Gastrocnemius medialis (tissue), 4 donors: ENCODE results near the gene DYNC2LI1. TPM values are rescaled to one million over a fixed set of nuclear protein-coding genes. Genes with fewer than 3 reads are reported as not detected.

Source experiments
- ATAC-seq, 2 donors: fragments of 150-250 bp; one replicate each; pipeline ENCODE4 v1.9.1; 2016
- DNase-seq, 2 donors: peaks; one replicate each; pipeline ENCODE4 v3.0.0-alpha.2; 2019
- H3K27ac ChIP-seq, 4 donors: fragments of 200-600 bp; sonication (generic); 1 replicate in 1 of 4; 2 replicates in 3 of 4; pipeline ENCODE4 v1.5.1; 2016 to 2018; ENCODE audit warnings: mild to moderate bottlenecking in 2 of 4, moderate library complexity in 1 of 4
- H3K27me3 ChIP-seq, 3 donors: fragments of 200-600 bp; sonication (generic) in 2 of 3; 1 replicate in 1 of 3; 2 replicates in 2 of 3; pipeline versions ENCODE4 v1.5.1 to v1.6.0; 2016 to 2019; ENCODE audit warnings: mild to moderate bottlenecking in 1 of 3, moderate library complexity in 1 of 3
- H3K36me3 ChIP-seq, 2 donors: fragments of 200-600 bp; sonication (generic) in 1 of 2; one replicate each; pipeline ENCODE4 v1.5.1; 2017 to 2018
- H3K4me1 ChIP-seq, 2 donors: fragments of 200-600 bp; sonication (generic) in 1 of 2; one replicate each; pipeline ENCODE4 v1.5.1; 2016 to 2017; ENCODE audit warnings: mild to moderate bottlenecking in 2 of 2
- H3K4me3 ChIP-seq, 4 donors: fragments of 200-600 bp; sonication (generic) in 3 of 4; 1 replicate in 1 of 4; 2 replicates in 3 of 4; pipeline ENCODE4 v1.5.1; 2016 to 2019; ENCODE audit warnings: mild to moderate bottlenecking in 2 of 4
- H3K9me3 ChIP-seq, 3 donors: fragments of 200-600 bp; sonication (generic) in 2 of 3; 1 replicate in 1 of 3; 2 replicates in 2 of 3; pipeline ENCODE4 v1.5.1; 2016 to 2019
- POLR2A ChIP-seq, 2 donors: fragments of 450-650 bp; IDR thresholded peaks; one replicate each; pipeline ENCODE4 v1.6.1; 2017; ENCODE audit warnings: antibody characterized with exemption in 2 of 2, mild to moderate bottlenecking in 2 of 2, moderate library complexity in 2 of 2
- in situ Hi-C, 4 donors: fragments of 200-750 bp; cut with MboI; loops; one replicate each; pipeline versions ENCODE4 v1.15.0 to v1.8.0; 2017; ENCODE audit warnings: low sequenced_read_pairs in 4 of 4
- intact Hi-C: fragments of 100-400 bp; cut with DNase I; formaldehyde crosslinking; loops from one replicate; pipeline ENCODE4 v1.15.1; 2023; ENCODE audit warnings: low total_unique reads
- total RNA-seq, 4 donors: library from RNA; depleted of rRNA; stranded (reverse); fragments of >200 nt; gene quantifications; one replicate each; pipeline versions ENCODE4 v1.1.0 to v1.2.3, GENCODE V29; 2016
- TF ChIP-seq, protein P1 (sequence below), 5 experiments: fragments of 450-650 bp in 3 of 5; fragments of 200-600 bp in 2 of 5; sonication (generic) in 2 of 5; IDR thresholded peaks in 4 of 5; conservative IDR thresholded peaks in 1 of 5; 1 replicate in 4 of 5; 2 replicates in 1 of 5; pipeline ENCODE4 v1.5.1; 2016 to 2019; ENCODE audit warnings: antibody characterized with exemption in 5 of 5, mild to moderate bottlenecking in 3 of 5, moderate library complexity in 3 of 5

The DYNC2LI1 gene
- total RNA-seq, 4 donors from 2014 or later: 8.1 to 13.1 (median 10.2) TPM

DNA sequence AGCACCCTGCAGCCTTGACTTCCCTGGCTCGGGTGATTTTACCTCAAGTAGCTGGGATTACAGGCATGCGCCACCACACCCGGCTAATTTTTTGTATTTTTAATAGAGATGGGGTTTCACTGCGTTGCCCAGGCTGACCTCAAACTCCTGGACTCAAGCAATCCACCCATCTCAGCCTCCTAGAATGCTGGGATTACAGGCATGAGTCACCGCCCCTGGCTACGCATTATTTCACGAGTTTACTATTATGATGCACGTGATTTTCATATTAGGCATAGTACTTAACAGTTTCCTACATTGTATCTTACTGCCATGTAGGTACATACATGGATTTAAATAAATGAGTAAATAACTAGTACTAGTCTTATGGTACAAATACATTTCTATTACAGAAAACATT is 4.4 kb downstream of the DYNC2LI1 start:
- H3K9me3 ChIP-seq: no peaks in the 10 kb centered on the region
- in situ Hi-C loops: no loop called here
- H3K36me3 ChIP-seq: peaks cover 0 to 4% of the 10 kb centered on the region in 2 donors
- H3K27ac ChIP-seq: no peak overlapping the region
- H3K27me3 ChIP-seq: no peaks in the 10 kb centered on the region
- TF ChIP-seq, protein P1, sequence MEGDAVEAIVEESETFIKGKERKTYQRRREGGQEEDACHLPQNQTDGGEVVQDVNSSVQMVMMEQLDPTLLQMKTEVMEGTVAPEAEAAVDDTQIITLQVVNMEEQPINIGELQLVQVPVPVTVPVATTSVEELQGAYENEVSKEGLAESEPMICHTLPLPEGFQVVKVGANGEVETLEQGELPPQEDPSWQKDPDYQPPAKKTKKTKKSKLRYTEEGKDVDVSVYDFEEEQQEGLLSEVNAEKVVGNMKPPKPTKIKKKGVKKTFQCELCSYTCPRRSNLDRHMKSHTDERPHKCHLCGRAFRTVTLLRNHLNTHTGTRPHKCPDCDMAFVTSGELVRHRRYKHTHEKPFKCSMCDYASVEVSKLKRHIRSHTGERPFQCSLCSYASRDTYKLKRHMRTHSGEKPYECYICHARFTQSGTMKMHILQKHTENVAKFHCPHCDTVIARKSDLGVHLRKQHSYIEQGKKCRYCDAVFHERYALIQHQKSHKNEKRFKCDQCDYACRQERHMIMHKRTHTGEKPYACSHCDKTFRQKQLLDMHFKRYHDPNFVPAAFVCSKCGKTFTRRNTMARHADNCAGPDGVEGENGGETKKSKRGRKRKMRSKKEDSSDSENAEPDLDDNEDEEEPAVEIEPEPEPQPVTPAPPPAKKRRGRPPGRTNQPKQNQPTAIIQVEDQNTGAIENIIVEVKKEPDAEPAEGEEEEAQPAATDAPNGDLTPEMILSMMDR (IDR thresholded peaks at IDR 0.05 in 4 of 5, conservative IDR thresholded peaks at IDR 0.05 in 1 of 5): no peak
- TF ChIP-seq POLR2A (IDR thresholded peaks at IDR 0.05): no peak
- intact Hi-C loops: loop anchor here (10.0 kb wide), 1 partner anchor 183 kb away; the partner anchor contains the start of gene THADA
- peaks cover 3 to 6% of the 10 kb centered on the region in 2 donors for H3K4me1 ChIP-seq
- DNase-seq: no peak
- no peak overlapping the region for H3K4me3 ChIP-seq
- ATAC-seq: no peak

DNA sequence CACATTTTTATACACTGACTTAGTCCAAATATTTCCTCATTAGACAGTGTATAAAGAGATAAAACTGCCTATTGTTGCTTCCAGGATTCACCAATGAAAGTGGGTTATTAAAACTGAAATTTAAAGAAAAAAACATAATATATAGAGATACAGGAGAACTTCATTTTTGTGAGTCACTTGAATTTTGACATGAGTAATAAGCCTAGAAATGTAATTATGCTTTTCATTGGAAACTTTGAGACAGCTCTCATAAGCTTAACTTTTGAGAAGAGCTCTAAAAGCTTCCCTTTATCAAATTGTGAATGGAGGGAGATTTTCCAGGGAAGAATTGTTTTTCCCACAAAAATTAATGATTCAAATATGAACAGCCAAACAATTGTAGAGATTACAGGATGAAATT is 14.1 kb downstream of the DYNC2LI1 start:
- Histone ChIP-seq H3K4me3 (no peak overlapping the region), H3K36me3 (peaks cover 0 to 41% of the 10 kb centered on the region in 2 donors), H3K27me3 (no peaks in the 10 kb centered on the region), H3K4me1 (no peaks in the 10 kb centered on the region), H3K9me3 (no peaks in the 10 kb centered on the region), H3K27ac (no peak overlapping the region)
- in situ Hi-C loops: no loop called here
- DNase-seq (no peak), ATAC-seq (no peak)
- TF ChIP-seq POLR2A (IDR thresholded peaks at IDR 0.05): no peak
- TF ChIP-seq, protein P1 (IDR thresholded peaks at IDR 0.05 in 4 of 5, conservative IDR thresholded peaks at IDR 0.05 in 1 of 5): no peak
- intact Hi-C loops: no loop called here

DNA sequence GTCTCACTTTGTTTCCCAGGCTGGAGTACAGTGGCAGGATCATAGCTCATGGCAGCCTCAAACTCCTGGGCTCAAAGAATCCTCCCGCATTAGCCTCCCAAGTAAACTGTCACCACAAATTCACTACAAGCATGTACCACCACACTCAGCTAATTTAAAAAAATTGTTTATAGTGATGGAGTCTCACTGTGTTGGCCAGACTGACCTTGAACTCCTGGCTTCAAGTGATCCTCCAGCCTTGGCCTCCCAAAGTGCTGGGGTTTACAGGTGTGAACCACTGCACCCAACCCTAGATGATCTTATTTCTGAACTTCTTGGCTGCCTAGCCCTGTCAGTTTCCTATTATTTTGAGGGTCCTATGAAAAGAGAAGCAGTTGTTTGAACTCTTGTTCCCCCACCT is 14.8 kb downstream of the DYNC2LI1 start:
- Histone ChIP-seq H3K27ac (no peak overlapping the region), H3K36me3 (peaks cover 0 to 41% of the 10 kb centered on the region in 2 donors), H3K9me3 (no peaks in the 10 kb centered on the region), H3K27me3 (no peaks in the 10 kb centered on the region), H3K4me3 (no peak overlapping the region), H3K4me1 (no peaks in the 10 kb centered on the region)
- in situ Hi-C loops: no loop called here
- no peak for TF ChIP-seq POLR2A (IDR thresholded peaks at IDR 0.05)
- TF ChIP-seq, protein P1 (IDR thresholded peaks at IDR 0.05 in 4 of 5, conservative IDR thresholded peaks at IDR 0.05 in 1 of 5): no peak
- ATAC-seq: no peak
- DNase-seq: no peak
- intact Hi-C loops: no loop called here

DNA sequence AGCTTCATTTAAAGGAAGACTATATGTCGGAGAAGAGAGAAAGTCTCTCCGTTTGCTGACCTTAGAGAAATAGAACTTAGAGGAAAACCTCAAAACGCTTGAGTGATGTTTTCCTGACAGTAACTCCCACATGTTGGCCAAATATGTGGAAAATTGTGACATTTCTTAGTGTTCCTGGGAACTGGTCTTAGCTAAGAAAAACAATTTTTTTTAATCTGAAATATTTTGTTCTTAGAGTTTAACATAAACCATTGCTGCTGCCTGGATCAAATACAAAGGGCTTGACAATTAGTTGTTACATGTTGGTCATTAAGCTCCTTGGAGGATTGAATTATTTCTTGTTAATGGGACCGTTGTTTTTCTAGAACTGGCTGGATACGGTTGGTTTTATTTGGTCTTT is 16.3 kb downstream of the DYNC2LI1 start:
- Histone ChIP-seq H3K9me3 (no peaks in the 10 kb centered on the region), H3K4me3 (no peak overlapping the region), H3K27ac (peak overlapping the region in 2 of 4 donors; percentile 16 to 58), H3K4me1 (no peaks in the 10 kb centered on the region), H3K27me3 (no peaks in the 10 kb centered on the region), H3K36me3 (peaks cover 0 to 34% of the 10 kb centered on the region in 2 donors)
- in situ Hi-C loops (no loop called here), intact Hi-C loops (no loop called here)
- TF ChIP-seq, protein P1 (IDR thresholded peaks at IDR 0.05 in 4 of 5, conservative IDR thresholded peaks at IDR 0.05 in 1 of 5): no peak
- TF ChIP-seq POLR2A (IDR thresholded peaks at IDR 0.05): no peak
- ATAC-seq (peak in 1 of 2 donors; percentile 64), DNase-seq (no peak)
